ENCODE measurements around the gene PAK6. TPM values are rescaled to one million over a fixed set of nuclear protein-coding genes. Genes with fewer than 3 reads are reported as not detected.

The PAK6 gene
- total RNA-seq, result 1 to 10 TPM in 1 of 4 donors, under 1 TPM in 1, not detected in 2; 0.72 to 1.5 TPM

DNA sequence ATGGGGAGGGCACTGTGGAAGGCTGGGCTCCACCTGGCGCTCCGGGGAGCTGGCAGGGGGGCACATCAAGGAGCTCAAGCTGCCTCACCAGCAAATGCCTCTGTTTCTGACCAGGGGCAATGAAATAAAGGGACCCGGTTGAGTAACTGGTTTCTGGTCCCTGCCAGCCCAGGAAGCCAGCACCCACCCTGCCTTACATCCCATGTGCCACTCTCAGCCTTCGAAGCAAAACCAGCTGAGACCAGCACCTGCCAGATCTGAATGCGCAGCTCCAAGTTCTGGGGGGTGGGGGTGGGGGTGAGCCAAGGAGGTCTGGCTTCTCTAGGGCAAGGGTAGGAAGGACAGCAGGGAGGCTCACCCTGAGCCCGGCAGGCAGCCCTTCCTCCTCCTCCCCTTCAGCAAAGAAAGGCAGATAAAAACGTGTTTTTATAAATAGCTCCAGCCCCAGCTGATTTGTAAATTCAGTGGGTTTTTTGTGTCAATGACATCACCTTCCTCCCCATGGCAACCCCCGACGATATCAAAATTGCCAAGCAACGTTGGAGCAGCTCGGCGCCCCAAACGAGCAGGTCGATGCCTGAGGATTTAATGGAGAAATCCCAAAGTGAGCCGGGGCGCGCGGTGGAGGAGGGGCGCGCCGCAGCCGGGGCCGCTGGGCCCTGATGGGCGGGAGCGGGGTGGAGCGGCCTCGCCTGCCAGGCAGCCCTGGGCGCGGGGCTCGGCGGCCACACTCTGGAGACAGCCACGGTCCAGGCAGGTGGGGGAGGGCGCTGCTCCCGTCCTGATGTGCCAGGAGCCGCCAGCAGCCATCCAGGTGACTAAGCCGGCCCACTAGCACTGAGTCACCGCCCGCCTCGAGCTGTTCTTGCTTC lies at the start of gene PAK6:
Gene PAK6, plus strand, starts transcription at position 532 of the 872 bp plus-strand sequence. CDS start 25,723 bp downstream, outside the sequence.
- ATAC-seq (ENCODE audit: low FRiP score) (peak; percentile 95), DNase-seq (ENCODE audit: low spot score) (peak; percentile 42)
- TF ChIP-seq, protein P1, sequence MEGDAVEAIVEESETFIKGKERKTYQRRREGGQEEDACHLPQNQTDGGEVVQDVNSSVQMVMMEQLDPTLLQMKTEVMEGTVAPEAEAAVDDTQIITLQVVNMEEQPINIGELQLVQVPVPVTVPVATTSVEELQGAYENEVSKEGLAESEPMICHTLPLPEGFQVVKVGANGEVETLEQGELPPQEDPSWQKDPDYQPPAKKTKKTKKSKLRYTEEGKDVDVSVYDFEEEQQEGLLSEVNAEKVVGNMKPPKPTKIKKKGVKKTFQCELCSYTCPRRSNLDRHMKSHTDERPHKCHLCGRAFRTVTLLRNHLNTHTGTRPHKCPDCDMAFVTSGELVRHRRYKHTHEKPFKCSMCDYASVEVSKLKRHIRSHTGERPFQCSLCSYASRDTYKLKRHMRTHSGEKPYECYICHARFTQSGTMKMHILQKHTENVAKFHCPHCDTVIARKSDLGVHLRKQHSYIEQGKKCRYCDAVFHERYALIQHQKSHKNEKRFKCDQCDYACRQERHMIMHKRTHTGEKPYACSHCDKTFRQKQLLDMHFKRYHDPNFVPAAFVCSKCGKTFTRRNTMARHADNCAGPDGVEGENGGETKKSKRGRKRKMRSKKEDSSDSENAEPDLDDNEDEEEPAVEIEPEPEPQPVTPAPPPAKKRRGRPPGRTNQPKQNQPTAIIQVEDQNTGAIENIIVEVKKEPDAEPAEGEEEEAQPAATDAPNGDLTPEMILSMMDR (IDR thresholded peaks at IDR 0.05), result no peak

DNA sequence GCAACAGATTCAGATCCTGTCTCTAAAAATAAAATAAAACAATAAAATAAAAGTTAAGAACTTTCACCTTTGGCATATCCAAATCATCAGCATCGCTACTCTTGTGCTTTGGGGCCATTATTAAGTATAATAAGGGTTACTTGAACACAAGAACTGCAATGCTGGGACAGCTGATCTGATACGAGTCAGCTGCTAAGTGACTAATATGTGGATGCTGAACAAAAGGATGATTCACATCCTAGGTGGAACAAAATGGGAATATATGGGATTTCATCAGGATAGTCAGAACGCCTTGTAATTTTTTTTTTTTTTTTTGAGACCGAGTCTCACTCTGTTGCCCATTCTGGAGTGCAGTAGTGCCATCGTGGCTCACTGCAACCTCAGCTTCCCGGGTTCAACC lies 48.3 kb upstream of the PAK6 start:
- TF ChIP-seq, protein P1 (IDR thresholded peaks at IDR 0.05), result no peak
- DNase-seq (ENCODE audit: low spot score), result no peak
- ATAC-seq (ENCODE audit: low FRiP score), result no peak

GRCh38 chr15:40192942-40193341 lies 45.9 kb upstream of the PAK6 start:
- ATAC-seq (ENCODE audit: low FRiP score) (no peak), DNase-seq (ENCODE audit: low spot score) (no peak)

GRCh38 chr15:40197434-40197833 lies 41.4 kb upstream of the PAK6 start:
- DNase-seq (ENCODE audit: low spot score), result no peak
- TF ChIP-seq, protein P1 (IDR thresholded peaks at IDR 0.05), result no peak
- no peak for ATAC-seq (ENCODE audit: low FRiP score)

More at GRCh38 chr15:40192942-40193341, 45.9 kb upstream of the PAK6 start:
- TF ChIP-seq, protein P1 (IDR thresholded peaks at IDR 0.05), result no peak

GRCh38 chr15:40198355-40199085 lies 40.3 kb upstream of the PAK6 start:
- TF ChIP-seq, protein P1 (IDR thresholded peaks at IDR 0.05), result no peak
- ATAC-seq (ENCODE audit: low FRiP score) (no peak), DNase-seq (ENCODE audit: low spot score) (no peak)

- TF ChIP-seq, protein P1 (IDR thresholded peaks at IDR 0.05), result no peak
- DNase-seq (ENCODE audit: low spot score), result no peak
- no peak for ATAC-seq (ENCODE audit: low FRiP score)
Measured at GRCh38 chr15:40204100-40204499, 34.8 kb upstream of the PAK6 start.

Measured in omental fat pad (tissue), 4 donors.